Cardiac septum (tissue), 1 donor: ENCODE measurements around the gene BABAM2. TPM values are rescaled to one million over a fixed set of nuclear protein-coding genes. Genes with fewer than 3 reads are reported as not detected.

Source experiments
- DNase-seq: peaks from one replicate; pipeline ENCODE4 v3.0.0-alpha.2; 2020; ENCODE audit warnings: low spot score
- intact Hi-C: fragments of 100-400 bp; cut with DNase I; formaldehyde crosslinking; loops from one replicate; pipeline ENCODE4 v1.14.0; 2022
- total RNA-seq: library from RNA; stranded (reverse); fragmentation: NEBNext Ultra II Directional; extraction: Animal tissue kit (Norgen Biotek cat#: 25700); gene quantifications from one replicate; pipeline ENCODE4 v1.2.1, GENCODE V29; 2021
- donor health status: DM: no; HTN: no; CAD: no.

BABAM2 gene
- total RNA-seq, 1 donor from 2014 or later = 63.4 TPM

GRCh38 chr2:28336982-28337627, 446.6 kb downstream of the BABAM2 start:
- intact Hi-C loops = loop anchor here (5.0 kb wide), 1 partner anchor 380 kb away; no protein-coding TSS in a partner anchor
- DNase-seq = no peak

GRCh38 chr2:28338046-28338817, 447.7 kb downstream of the BABAM2 start:
- intact Hi-C loops = loop anchor here (1.0 to 5.0 kb wide), 2 partner anchors 52 to 381 kb away; no protein-coding TSS in a partner anchor
- no peak for DNase-seq

GRCh38 chr2:28338831-28339321, 448.3 kb downstream of the BABAM2 start:
- DNase-seq = no peak
- intact Hi-C loops = loop anchor here (1.0 to 5.0 kb wide), 2 partner anchors 51 to 382 kb away; no protein-coding TSS in a partner anchor

GRCh38 chr2:28339516-28340175, 449.1 kb downstream of the BABAM2 start:
- no peak for DNase-seq
- intact Hi-C loops = loop anchor here (5.0 kb wide), 1 partner anchor 382 kb away; no protein-coding TSS in a partner anchor

- no peak for DNase-seq
Observed at GRCh38 chr2:28340312-28341202, 450.0 kb downstream of the BABAM2 start.

GRCh38 chr2:28341208-28341891, 450.8 kb downstream of the BABAM2 start:
- no peak for DNase-seq
- intact Hi-C loops = no loop called here

More at GRCh38 chr2:28340312-28341202, 450.0 kb downstream of the BABAM2 start:
- intact Hi-C loops = no loop called here

- no peak for DNase-seq
- intact Hi-C loops = no loop called here
Observed at GRCh38 chr2:28342081-28342967, 451.8 kb downstream of the BABAM2 start.

GRCh38 chr2:28343184-28343942, 452.8 kb downstream of the BABAM2 start:
- no peak for DNase-seq
- intact Hi-C loops = no loop called here

GRCh38 chr2:28343971-28344715, 453.6 kb downstream of the BABAM2 start:
- DNase-seq = no peak
- intact Hi-C loops = no loop called here

GRCh38 chr2:28344756-28345373, 454.3 kb downstream of the BABAM2 start:
- DNase-seq = no peak
- intact Hi-C loops = no loop called here

- no peak for DNase-seq
- intact Hi-C loops = no loop called here
Observed at GRCh38 chr2:28345619-28346018, 455.1 kb downstream of the BABAM2 start.

- DNase-seq = no peak
- intact Hi-C loops = no loop called here
Observed at GRCh38 chr2:28346587-28346986, 456.1 kb downstream of the BABAM2 start.

GRCh38 chr2:28347193-28347592, 456.7 kb downstream of the BABAM2 start:
- intact Hi-C loops = no loop called here
- no peak for DNase-seq

- no peak for DNase-seq
Observed at GRCh38 chr2:28347596-28347995, 457.1 kb downstream of the BABAM2 start.

GRCh38 chr2:28348149-28348567, 457.6 kb downstream of the BABAM2 start:
- intact Hi-C loops = no loop called here
- no peak for DNase-seq

More at GRCh38 chr2:28347596-28347995, 457.1 kb downstream of the BABAM2 start:
- intact Hi-C loops = no loop called here

GRCh38 chr2:28348921-28349320, 458.4 kb downstream of the BABAM2 start:
- intact Hi-C loops = no loop called here
- no peak for DNase-seq
